ENCODE measurements around the gene ZFR2.

The ZFR2 gene

GRCh38 chr19:3873151-3873550 is 4.3 kb upstream of the ZFR2 start:
- no peak for DNase-seq (ENCODE audit: low spot score)

- DNase-seq (ENCODE audit: low spot score), result no peak
Observed at GRCh38 chr19:3867971-3868769, 668 bp downstream of the ZFR2 start.

- no peak for DNase-seq (ENCODE audit: low spot score)
Observed at GRCh38 chr19:3866910-3867638, 1.8 kb downstream of the ZFR2 start.

- no peak for DNase-seq (ENCODE audit: low spot score)
Observed at GRCh38 chr19:3863648-3864047, 5.2 kb downstream of the ZFR2 start.

GRCh38 chr19:3862826-3863500 is 5.9 kb downstream of the ZFR2 start:
- DNase-seq (ENCODE audit: low spot score), result no peak

GRCh38 chr19:3860499-3860898 is 8.3 kb downstream of the ZFR2 start:
- no peak for DNase-seq (ENCODE audit: low spot score)

DNA sequence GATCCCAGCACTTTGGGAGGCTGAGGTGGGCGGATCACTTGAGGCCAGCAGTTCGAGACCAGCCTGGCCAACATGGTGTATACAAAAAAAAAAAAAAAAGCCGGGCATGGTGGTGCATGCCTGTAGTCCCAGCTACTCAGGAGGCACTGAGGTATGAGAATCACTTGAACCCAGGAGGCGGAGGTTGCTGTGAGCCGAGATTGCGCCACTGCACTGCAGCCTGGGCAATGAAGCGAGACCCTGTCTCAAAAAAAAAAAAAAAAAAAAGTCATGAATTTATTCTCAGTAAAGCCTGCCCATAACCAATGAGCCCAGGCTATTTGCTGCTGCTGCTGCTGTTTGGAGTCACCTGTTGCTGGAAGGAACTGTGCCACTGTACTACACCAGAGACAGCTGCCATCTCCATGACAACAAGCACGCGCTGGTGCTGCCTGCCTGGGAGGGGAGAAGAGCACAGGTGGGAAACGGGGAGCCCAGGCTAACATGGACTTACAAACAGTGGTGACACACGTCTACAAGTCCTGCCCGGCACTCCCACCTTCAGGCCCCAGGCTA is 11.3 kb downstream of the ZFR2 start:
- DNase-seq (ENCODE audit: low spot score), result no peak

- DNase-seq (ENCODE audit: low spot score), result no peak
Observed at GRCh38 chr19:3855320-3855719, 13.5 kb downstream of the ZFR2 start.

GRCh38 chr19:3852614-3853254 is 16.1 kb downstream of the ZFR2 start:
- DNase-seq (ENCODE audit: low spot score), result peak; percentile 85

- no peak for DNase-seq (ENCODE audit: low spot score)
Observed at GRCh38 chr19:3852177-3852511, 16.7 kb downstream of the ZFR2 start.

DNA sequence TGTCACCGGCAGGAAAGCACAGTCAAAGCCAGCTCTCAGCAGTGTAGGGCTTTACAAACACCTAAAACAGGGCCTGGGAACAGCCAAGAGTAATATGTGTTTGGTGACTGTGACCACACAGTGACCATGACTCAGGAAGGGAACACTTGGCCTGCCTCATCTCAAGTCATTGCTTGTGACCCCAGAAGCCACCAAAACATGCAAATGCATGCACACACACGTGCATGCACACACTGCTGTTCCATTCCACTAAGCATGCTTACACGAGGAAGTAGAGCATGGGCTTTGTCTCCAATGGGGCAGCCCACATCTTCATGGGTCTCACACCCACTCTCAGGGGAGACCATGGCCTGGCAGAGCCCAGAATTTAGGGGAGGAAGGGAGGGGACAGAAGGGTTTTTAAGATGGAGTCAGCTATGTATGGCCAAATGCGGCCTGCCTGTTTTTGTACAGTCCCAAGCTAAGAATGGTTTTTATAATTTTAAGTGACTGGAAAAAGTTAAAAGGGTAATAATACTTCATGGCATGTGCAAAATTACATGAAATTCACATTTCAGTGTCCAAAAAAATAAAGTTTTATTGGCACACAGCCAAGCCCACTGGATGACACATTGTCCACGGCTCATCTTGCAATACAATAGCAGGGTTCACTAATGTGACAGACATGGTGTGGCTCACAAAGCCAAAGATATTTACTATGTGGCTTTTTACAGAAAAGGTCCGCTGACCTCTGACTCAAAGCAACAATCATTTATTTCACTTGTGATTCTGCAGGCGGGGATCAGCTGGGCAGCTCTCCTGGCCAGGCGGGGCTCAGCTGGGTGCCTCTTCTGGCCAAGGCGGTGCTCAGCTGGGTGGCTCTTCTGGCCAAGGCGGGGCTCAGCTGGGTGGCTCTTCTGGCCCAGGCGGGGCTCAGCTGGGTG is 17.3 kb downstream of the ZFR2 start:
- no peak for DNase-seq (ENCODE audit: low spot score)

- DNase-seq (ENCODE audit: low spot score), result no peak
Observed at GRCh38 chr19:3850320-3850972, 18.4 kb downstream of the ZFR2 start.

GRCh38 chr19:3849787-3850186 is 19.1 kb downstream of the ZFR2 start:
- no peak for DNase-seq (ENCODE audit: low spot score)

DNA sequence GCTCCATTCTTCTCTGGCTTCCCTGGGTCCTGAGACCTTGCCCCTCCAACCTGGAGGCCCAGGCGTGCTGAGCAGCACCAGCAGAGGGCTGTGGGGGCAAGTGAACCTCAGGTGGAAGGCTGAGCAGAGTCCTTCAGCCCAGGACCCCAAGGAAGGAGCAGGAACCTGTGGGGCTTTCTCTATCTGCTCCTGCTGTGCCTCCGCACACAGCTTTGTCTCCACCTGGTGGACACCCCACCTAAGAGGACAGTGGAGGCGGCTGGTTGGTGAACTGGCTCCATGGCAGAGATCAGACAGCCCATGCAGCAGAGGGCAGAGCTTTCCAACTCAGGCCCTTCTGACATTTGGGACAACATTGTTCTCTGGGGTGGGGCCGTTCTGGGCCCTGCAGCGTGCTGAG is 19.7 kb downstream of the ZFR2 start:
- DNase-seq (ENCODE audit: low spot score), result peak; percentile 47

- DNase-seq (ENCODE audit: low spot score), result peak; percentile 33
Observed at GRCh38 chr19:3844596-3844995, 24.2 kb downstream of the ZFR2 start.

- no peak for DNase-seq (ENCODE audit: low spot score)
Observed at GRCh38 chr19:3842948-3843347, 25.9 kb downstream of the ZFR2 start.

- DNase-seq (ENCODE audit: low spot score), result no peak
Observed at GRCh38 chr19:3840804-3841203, 28.0 kb downstream of the ZFR2 start.

GRCh38 chr19:3839941-3840340 is 28.9 kb downstream of the ZFR2 start:
- no peak for DNase-seq (ENCODE audit: low spot score)

GRCh38 chr19:3838661-3839060 is 30.2 kb downstream of the ZFR2 start:
- DNase-seq (ENCODE audit: low spot score), result no peak

DNA sequence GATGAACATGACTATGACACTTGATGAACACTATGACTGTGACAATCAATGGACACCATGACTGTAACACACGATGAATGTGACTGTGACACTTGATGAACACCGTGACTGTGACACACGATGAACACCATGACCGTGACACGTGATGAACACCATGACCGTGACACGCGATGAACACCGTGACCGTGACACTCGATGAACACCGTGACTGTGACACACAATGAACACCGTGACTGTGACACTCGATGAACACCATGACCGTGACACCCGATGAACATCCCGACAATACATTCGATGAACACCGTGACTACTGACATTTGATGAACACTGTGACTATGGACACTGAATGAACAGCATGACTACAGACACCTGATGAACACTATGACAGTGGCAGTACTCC is 30.9 kb downstream of the ZFR2 start:
- DNase-seq (ENCODE audit: low spot score), result no peak

GRCh38 chr19:3837332-3837731 is 31.5 kb downstream of the ZFR2 start:
- DNase-seq (ENCODE audit: low spot score), result no peak

Data from COLO829 (cell line).